Keratinocyte (primary cell): ENCODE results near the gene AHRR.

Experiments
- EZH2 ChIP-seq: IDR thresholded peaks from one replicate; pipeline ENCODE4 v1.6.1; 2012; ENCODE audit warnings: inconsistent platforms, mild to moderate bottlenecking, low read length, moderate library complexity
- TF ChIP-seq, protein P1 (sequence below), 3 experiments: IDR thresholded peaks in 1 of 3; conservative IDR thresholded peaks in 1 of 3; optimal IDR thresholded peaks in 1 of 3; 2 replicates in 2 of 3; 3 replicates in 1 of 3; pipeline versions ENCODE3 to v1.5.1; 2011; ENCODE audit warnings: low read length in 3 of 3, mild to moderate bottlenecking in 3 of 3, moderate library complexity in 2 of 3, control low read depth in 1 of 3, inconsistent platforms in 1 of 3; ENCODE audit not compliant: insufficient read depth in 2 of 3; ENCODE audit errors: extremely low read depth in 1 of 3

DNA sequence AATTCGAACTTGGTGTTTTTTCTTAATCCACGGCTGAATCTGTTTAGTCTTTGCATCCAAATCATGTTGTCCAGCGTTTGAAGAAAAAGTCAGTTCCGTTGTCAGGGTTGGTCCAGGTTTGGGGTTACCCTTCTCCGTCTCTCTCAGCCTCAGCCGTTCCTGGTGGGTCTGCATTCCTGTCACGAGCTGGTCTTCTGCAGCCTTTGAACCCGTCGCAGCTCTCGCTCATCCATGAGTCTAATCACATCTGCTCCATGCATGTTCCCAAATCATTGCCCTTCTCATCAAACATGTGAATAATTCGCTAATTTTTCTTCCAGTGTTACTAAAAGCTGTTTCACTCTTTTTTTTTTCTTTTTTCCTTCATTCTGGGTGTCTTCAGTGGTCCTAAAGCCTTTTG, 82.5 kb downstream of the AHRR start:
- TF ChIP-seq EZH2, result no peak
- TF ChIP-seq, protein P1, sequence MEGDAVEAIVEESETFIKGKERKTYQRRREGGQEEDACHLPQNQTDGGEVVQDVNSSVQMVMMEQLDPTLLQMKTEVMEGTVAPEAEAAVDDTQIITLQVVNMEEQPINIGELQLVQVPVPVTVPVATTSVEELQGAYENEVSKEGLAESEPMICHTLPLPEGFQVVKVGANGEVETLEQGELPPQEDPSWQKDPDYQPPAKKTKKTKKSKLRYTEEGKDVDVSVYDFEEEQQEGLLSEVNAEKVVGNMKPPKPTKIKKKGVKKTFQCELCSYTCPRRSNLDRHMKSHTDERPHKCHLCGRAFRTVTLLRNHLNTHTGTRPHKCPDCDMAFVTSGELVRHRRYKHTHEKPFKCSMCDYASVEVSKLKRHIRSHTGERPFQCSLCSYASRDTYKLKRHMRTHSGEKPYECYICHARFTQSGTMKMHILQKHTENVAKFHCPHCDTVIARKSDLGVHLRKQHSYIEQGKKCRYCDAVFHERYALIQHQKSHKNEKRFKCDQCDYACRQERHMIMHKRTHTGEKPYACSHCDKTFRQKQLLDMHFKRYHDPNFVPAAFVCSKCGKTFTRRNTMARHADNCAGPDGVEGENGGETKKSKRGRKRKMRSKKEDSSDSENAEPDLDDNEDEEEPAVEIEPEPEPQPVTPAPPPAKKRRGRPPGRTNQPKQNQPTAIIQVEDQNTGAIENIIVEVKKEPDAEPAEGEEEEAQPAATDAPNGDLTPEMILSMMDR (optimal IDR thresholded peaks at IDR 0.05 in 1 of 3, IDR thresholded peaks at IDR 0.05 in 1 of 3, conservative IDR thresholded peaks at IDR 0.05 in 1 of 3; ENCODE audit: extremely low read depth in 1 of 3, insufficient read depth in 2 of 3, low read length in 3 of 3), result no peak
